Measurements from ENCODE around the gene DYSF. TPM values are rescaled to one million over a fixed set of nuclear protein-coding genes. Genes with fewer than 3 reads are reported as not detected.

Gene DYSF
- total RNA-seq, 1 experiment from 2014 or later, result 5.5 TPM

DNA sequence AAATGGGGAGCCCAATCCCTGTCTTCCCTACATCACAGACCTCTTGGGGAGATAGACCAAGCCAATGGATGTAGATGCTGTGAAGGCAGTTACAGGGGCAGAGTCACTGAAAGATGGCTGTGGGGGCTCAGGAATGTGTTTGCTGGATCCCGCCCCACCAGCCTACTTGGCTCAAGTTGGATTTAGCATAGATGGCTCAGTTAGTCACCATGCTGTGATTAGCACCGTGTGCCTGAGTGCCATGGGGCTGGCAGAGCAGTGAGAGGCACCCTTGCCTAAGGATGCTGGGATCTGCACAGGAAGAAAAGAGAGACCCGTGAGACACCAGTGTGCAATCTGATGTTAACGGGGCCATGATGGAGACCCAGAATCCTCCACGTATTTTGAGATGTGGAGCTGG, 228.3 kb downstream of the DYSF start:
- Histone ChIP-seq H3K9ac (ENCODE audit: extremely low read depth, insufficient read length, low read length) (no peak overlapping the region), H2AFZ (ENCODE audit: low read length) (no peak overlapping the region), H2BK120ac (ENCODE audit: low read depth, low read length, poor library complexity, severe bottlenecking) (no peak overlapping the region), H4K8ac (replicated peaks; ENCODE audit: insufficient read length, low read depth, low read length) (no peak overlapping the region), H3K4me1 (ENCODE audit: insufficient read depth, low read length) (no peaks in the 10 kb centered on the region), H3K4ac (ENCODE audit: low read depth, low read length) (no peak overlapping the region), H3K79me2 (ENCODE audit: insufficient read depth, low read length) (no peaks in the 10 kb centered on the region), H3K4me2 (ENCODE audit: insufficient read depth, insufficient read length, low read length) (no peak overlapping the region), H3K27me3 (ENCODE audit: insufficient read depth, low read length) (no peaks in the 10 kb centered on the region), H3K14ac (ENCODE audit: insufficient read depth, low read length) (peak overlapping the region; percentile 15; the same call in 1 of the 2 replicates), H3K27ac (ENCODE audit: insufficient read length, low read depth, low read length) (no peak overlapping the region), H2BK5ac (ENCODE audit: insufficient read length, low read length) (no peak overlapping the region), H3K23ac (ENCODE audit: insufficient read length, low read depth, low read length) (no peak overlapping the region), H2BK20ac (ENCODE audit: low read depth, low read length, poor library complexity, severe bottlenecking) (no peak overlapping the region), H4K5ac (ENCODE audit: insufficient read length, low read depth, low read length) (no peak overlapping the region), H3K79me1 (ENCODE audit: insufficient read depth, low read depth, low read length, poor library complexity, severe bottlenecking) (no peaks in the 10 kb centered on the region), H3K56ac (ENCODE audit: insufficient read length, low read depth, low read length) (no peak overlapping the region), H3K9me3 (ENCODE audit: control insufficient read depth, low read depth, low read length) (no peaks in the 10 kb centered on the region), H3K18ac (ENCODE audit: insufficient read length, low read depth, low read length) (no peak overlapping the region), H4K20me1 (ENCODE audit: control insufficient read depth, insufficient read depth, insufficient read length) (no peaks in the 10 kb centered on the region), H2AK5ac (ENCODE audit: insufficient read length, low read length) (no peak overlapping the region), H4K91ac (ENCODE audit: insufficient read length, low read depth, low read length) (no peak overlapping the region), H2BK15ac (ENCODE audit: low read depth, low read length) (no peak overlapping the region), H2BK12ac (ENCODE audit: insufficient read length, low read depth, low read length) (no peak overlapping the region), H3T11ph (ENCODE audit: low read length) (no peak overlapping the region), H3K23me2 (ENCODE audit: insufficient read length, low read depth, low read length, poor library complexity, severe bottlenecking) (no peaks in the 10 kb centered on the region)
- WGBS (ENCODE audit: extremely low coverage, insufficient read length, low lambda C conversion rate), result no CpG with 5 or more reads among the region's 5 CpGs
- Mint-ChIP-seq H3K4me1 (0 out of 4 replicates have a peak, but pooled peaks cover 0 to 2% of the 10 kb centered on the region in 2 experiments), H3K4me3 (no peak overlapping the region), H3K27me3 (ENCODE audit: low read depth) (no peaks in the 10 kb centered on the region), H3K27ac (no peak overlapping the region), H3K9me3 (no peaks in the 10 kb centered on the region), H3K36me3 (ENCODE audit: insufficient read depth in 1 of 3, low read depth in 3 of 3) (no peaks in the 10 kb centered on the region; a peak in 2 of 7 replicates)
- no peak for DNase-seq
- TF ChIP-seq, protein P1, sequence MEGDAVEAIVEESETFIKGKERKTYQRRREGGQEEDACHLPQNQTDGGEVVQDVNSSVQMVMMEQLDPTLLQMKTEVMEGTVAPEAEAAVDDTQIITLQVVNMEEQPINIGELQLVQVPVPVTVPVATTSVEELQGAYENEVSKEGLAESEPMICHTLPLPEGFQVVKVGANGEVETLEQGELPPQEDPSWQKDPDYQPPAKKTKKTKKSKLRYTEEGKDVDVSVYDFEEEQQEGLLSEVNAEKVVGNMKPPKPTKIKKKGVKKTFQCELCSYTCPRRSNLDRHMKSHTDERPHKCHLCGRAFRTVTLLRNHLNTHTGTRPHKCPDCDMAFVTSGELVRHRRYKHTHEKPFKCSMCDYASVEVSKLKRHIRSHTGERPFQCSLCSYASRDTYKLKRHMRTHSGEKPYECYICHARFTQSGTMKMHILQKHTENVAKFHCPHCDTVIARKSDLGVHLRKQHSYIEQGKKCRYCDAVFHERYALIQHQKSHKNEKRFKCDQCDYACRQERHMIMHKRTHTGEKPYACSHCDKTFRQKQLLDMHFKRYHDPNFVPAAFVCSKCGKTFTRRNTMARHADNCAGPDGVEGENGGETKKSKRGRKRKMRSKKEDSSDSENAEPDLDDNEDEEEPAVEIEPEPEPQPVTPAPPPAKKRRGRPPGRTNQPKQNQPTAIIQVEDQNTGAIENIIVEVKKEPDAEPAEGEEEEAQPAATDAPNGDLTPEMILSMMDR (conservative IDR thresholded peaks at IDR 0.05), result no peak

Data from H9 (cell line).